Stomach (tissue), 9 donors: ENCODE data around the gene ZNF785. TPM values are rescaled to one million over a fixed set of nuclear protein-coding genes. Genes with fewer than 3 reads are reported as not detected.

Experiments used
- DNase-seq, 2 donors: peaks; one replicate each; pipeline versions ENCODE4 v3.0.0 to v3.0.0-alpha.2; 2013 to 2019
- H3K27ac ChIP-seq, 5 donors: fragments of 200-600 bp in 4 of 5; sonication (generic) in 4 of 5; one replicate each; pipeline ENCODE4 v1.5.1; 2013 to 2019; ENCODE audit warnings: mild to moderate bottlenecking in 1 of 5, moderate library complexity in 1 of 5
- H3K27me3 ChIP-seq, 3 donors: fragments of 200-600 bp; sonication (generic); one replicate each; pipeline ENCODE4 v1.5.1; 2017 to 2019; ENCODE audit warnings: mixed run types in 1 of 3
- H3K36me3 ChIP-seq, 4 donors: fragments of 200-600 bp; sonication (generic); 1 replicate in 3 of 4; 2 replicates in 1 of 4; pipeline ENCODE4 v1.5.1; 2016 to 2019
- H3K4me1 ChIP-seq, 4 donors: fragments of 200-600 bp; sonication (generic); one replicate each; pipeline ENCODE4 v1.5.1; 2016 to 2019
- H3K4me3 ChIP-seq, 4 donors: fragments of 200-600 bp; sonication (generic) in 3 of 4; one replicate each; pipeline ENCODE4 v1.5.1; 2016 to 2019; ENCODE audit warnings: mild to moderate bottlenecking in 1 of 4
- H3K9me3 ChIP-seq, 4 donors: fragments of 200-600 bp; sonication (generic); one replicate each; pipeline ENCODE4 v1.5.1; 2016 to 2019
- EP300 ChIP-seq: sonication (generic); formaldehyde crosslinking; IDR thresholded peaks from one replicate; pipeline ENCODE4 v1.6.1; 2017; ENCODE audit warnings: antibody characterized with exemption
- POLR2A ChIP-seq, 4 donors: fragments of 450-650 bp; IDR thresholded peaks; one replicate each; pipeline ENCODE4 v1.6.1; 2016; ENCODE audit warnings: antibody characterized with exemption in 4 of 4, control low read depth in 2 of 4, mild to moderate bottlenecking in 1 of 4, moderate library complexity in 1 of 4
- POLR2AphosphoS5 ChIP-seq, 3 donors: sonication (generic); formaldehyde crosslinking; IDR thresholded peaks; one replicate each; pipeline ENCODE4 v1.6.1; 2016; ENCODE audit warnings: antibody characterized with exemption in 3 of 3
- WGBS, 5 donors: extraction: QIAGEN DNeasy Blood & Tissue Kit in 3 of 5; methylation state at CpG; one replicate each; pipeline versions ENCODE4 v1.1.5 to v1.1.7; 2013 to 2018; 5-methylcytosine and 5-hydroxymethylcytosine counted together
- intact Hi-C: fragments of 100-400 bp; cut with DNase I; formaldehyde crosslinking; loops from one replicate; pipeline ENCODE4 v1.15.1; 2023; ENCODE audit warnings: low total_unique reads
- polyA plus RNA-seq, 3 donors: library from polyadenylated mRNA; stranded (reverse); fragments of 200-250 nt; gene quantifications; one replicate each; pipeline ENCODE4 v1.2.3, GENCODE V29; 2013
- total RNA-seq, 5 donors: library from RNA; depleted of rRNA; stranded (reverse); fragments of >200 nt; gene quantifications; one replicate each; pipeline versions ENCODE4 v1.1.0 to v1.2.3, GENCODE V29; 2014 to 2016
- TF ChIP-seq, protein P1 (sequence below), 7 experiments: fragments of 450-650 bp in 4 of 7; fragments of 200-600 bp in 3 of 7; sonication (generic) in 3 of 7; IDR thresholded peaks; one replicate each; pipeline ENCODE4 v1.5.1; 2016 to 2019; ENCODE audit warnings: antibody characterized with exemption in 7 of 7, control low read depth in 2 of 7, mild to moderate bottlenecking in 1 of 7
- donor health status: healthy with polysubstance abuse.
- donor health status: Bipolar disorder and iron deficiency.
- donor health status: healthy.

Gene ZNF785
- total and polyA plus RNA-seq, 8 donors: 3.8 to 49.0 (median 8.4) TPM

DNA sequence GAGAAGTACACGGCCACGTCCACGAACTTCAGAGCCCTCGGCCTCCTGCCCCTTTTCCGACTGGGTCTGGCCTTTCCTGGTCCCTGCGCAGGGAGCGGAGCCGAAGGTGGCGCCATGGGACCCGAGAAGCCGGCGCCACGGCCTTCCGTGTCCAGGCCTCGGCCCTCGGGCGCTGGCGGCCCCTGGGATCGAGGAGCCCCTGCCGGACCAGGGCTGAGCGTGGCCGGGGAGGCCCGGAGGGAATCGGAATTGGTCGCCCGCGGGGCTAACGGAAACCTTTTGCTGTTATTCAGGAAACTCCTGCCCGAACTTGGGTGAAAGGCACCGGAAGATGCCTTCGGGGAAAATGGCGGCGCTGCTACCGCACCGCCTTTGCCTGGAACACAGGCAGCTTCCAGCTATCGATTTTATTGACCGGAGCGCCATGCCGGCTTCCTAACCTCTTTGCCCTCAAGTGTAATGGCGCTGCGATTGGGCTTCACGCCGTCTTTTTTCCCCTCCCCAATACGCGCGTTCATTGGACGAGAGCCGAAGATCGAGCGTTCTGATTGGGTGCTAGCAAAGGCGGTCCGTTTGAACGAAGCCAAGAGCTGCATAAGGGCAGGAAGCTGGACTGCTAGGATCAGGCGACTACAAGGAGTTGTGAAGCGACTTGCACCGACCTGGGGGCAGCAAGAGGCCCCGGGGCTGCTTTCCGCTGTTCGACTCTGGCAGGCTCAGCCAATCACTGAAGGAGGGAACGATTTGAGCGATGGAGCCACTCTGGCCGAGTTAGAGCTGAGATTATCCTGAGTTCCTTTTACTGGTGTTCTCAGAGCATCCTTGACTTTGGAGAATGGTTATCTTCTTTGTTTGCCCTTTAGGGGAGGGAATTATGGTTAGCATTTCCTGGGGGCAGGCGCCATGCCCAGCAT lies 24.7 kb upstream of the ZNF785 start, which contains the start of gene ZNF689:
ZNF689 (minus strand) TSS at position 464 of the 914 bp plus-strand sequence; CDS start at position 116, 348 bp downstream.
- Histone ChIP-seq H3K4me1 (peaks cover 0 to 32% (median 22%) of the 10 kb centered on the region in 4 donors), H3K27me3 (no peaks in the 10 kb centered on the region), H3K4me3 (peak within 1 kb of the TSS; percentile 73 to 96 (median 86)), H3K27ac (peak within 1 kb of the TSS; percentile 85 to 98 (median 95)), H3K36me3 (peaks cover 12 to 31% (median 28%) of the 10 kb centered on the region in 4 donors), H3K9me3 (no peaks in the 10 kb centered on the region)
- TF ChIP-seq POLR2AphosphoS5 (IDR thresholded peaks at IDR 0.05): peak; percentile 27 to 83 (median 73)
- TF ChIP-seq EP300: no peak
- TF ChIP-seq, protein P1, sequence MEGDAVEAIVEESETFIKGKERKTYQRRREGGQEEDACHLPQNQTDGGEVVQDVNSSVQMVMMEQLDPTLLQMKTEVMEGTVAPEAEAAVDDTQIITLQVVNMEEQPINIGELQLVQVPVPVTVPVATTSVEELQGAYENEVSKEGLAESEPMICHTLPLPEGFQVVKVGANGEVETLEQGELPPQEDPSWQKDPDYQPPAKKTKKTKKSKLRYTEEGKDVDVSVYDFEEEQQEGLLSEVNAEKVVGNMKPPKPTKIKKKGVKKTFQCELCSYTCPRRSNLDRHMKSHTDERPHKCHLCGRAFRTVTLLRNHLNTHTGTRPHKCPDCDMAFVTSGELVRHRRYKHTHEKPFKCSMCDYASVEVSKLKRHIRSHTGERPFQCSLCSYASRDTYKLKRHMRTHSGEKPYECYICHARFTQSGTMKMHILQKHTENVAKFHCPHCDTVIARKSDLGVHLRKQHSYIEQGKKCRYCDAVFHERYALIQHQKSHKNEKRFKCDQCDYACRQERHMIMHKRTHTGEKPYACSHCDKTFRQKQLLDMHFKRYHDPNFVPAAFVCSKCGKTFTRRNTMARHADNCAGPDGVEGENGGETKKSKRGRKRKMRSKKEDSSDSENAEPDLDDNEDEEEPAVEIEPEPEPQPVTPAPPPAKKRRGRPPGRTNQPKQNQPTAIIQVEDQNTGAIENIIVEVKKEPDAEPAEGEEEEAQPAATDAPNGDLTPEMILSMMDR (IDR thresholded peaks at IDR 0.05): peak in 1 of 7 experiments; percentile 27
- TF ChIP-seq POLR2A (IDR thresholded peaks at IDR 0.05): no peak
- 0 to 1% (median 0%) methylated on average over 36 to 63 of the region's 63 CpGs for WGBS, 5 donors
- peak; percentile 94 to 98 for DNase-seq
- intact Hi-C loops: no loop called here

DNA sequence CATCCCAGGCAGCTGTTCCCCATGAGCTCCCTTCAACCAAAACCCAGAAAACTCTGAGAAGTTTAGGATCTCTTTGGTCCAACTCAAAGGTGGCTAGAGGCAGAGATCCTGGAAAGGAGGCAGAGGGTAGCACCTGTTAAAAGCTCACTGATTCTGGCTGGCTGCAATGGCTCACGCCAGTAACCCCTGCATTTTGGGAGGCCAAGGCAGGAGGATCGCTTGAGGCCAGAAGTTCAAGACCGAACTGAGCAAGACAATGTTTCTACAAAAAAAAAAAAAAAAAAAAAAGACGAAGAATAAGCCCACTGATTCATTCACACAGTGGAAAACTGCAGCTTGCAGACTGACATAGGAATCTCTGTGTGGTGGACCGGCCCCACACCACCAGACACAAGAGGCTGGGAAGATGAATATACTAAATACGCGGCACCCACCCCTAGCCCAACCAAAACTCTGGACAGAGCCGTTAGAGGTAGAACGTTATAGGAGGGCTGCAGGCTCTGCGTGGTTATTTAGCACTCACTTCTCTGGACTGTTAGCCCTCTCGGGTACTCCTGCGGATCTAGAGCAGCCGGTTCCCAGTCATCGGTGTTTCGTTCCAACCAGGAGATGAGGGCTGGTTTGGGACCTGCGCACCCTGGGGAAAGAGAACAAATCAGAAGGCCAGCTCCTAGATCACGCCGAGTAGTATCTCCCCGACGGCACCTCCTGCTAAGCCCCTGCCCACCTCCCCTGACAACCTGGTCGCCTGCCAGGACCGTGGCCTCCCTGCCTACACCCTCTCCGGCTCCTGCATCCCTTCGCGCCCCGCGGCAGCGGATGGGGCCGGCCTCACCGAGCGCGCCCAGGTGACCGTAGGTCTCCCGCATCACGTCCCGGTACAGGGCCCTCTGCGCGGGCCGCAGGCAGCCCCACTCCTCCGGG lies 23.8 kb upstream of the ZNF785 start:
- TF ChIP-seq POLR2A (IDR thresholded peaks at IDR 0.05) (no peak), POLR2AphosphoS5 (IDR thresholded peaks at IDR 0.05) (no peak), EP300 (no peak)
- TF ChIP-seq, protein P1 (IDR thresholded peaks at IDR 0.05): no peak
- Histone ChIP-seq H3K4me3 (peak overlapping the region; percentile 73 to 96 (median 86)), H3K9me3 (no peaks in the 10 kb centered on the region), H3K36me3 (peaks cover 21 to 40% (median 38%) of the 10 kb centered on the region in 4 donors), H3K27ac (peak overlapping the region; percentile 85 to 98 (median 95)), H3K4me1 (peaks cover 0 to 32% (median 22%) of the 10 kb centered on the region in 4 donors), H3K27me3 (no peaks in the 10 kb centered on the region)
- peak; percentile 54 to 80 for DNase-seq
- intact Hi-C loops: no loop called here
- whole genome bisulfite sequencing, 5 donors: 11 to 18% (median 13%) methylated on average over 22 to 40 of the region's 40 CpGs

DNA sequence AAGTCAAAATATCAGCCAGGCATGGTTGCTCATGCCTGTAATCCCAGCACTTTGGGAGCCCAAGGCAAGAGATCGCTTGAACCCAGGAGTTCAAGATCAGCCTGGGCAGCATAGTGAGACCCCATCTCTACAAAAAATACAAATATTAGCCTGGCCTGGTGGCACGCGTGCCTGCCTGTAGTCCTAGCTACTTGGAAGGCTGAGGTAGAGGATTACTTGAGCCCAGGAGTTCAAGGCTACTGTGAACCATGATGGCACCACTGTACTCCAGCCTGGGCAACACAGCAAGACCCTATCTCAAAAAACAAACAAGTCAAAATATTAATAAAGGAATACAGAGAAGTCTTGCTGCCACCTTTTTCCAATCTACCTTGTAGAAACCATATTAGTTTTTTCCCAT lies 20.5 kb upstream of the ZNF785 start:
- intact Hi-C loops: no loop called here
- Histone ChIP-seq H3K9me3 (no peaks in the 10 kb centered on the region), H3K4me1 (peaks cover 0 to 41% (median 20%) of the 10 kb centered on the region in 4 donors), H3K27ac (no peak overlapping the region), H3K36me3 (peaks cover 32 to 63% (median 62%) of the 10 kb centered on the region in 4 donors), H3K27me3 (no peaks in the 10 kb centered on the region), H3K4me3 (no peak overlapping the region)
- WGBS, 5 donors: 93 to 99% (median 95%) methylated on average over 3 of the region's 3 CpGs
- no peak for DNase-seq
- no peak for TF ChIP-seq POLR2AphosphoS5 (IDR thresholded peaks at IDR 0.05)
- TF ChIP-seq EP300: no peak
- TF ChIP-seq, protein P1 (IDR thresholded peaks at IDR 0.05): no peak
- no peak for TF ChIP-seq POLR2A (IDR thresholded peaks at IDR 0.05)

DNA sequence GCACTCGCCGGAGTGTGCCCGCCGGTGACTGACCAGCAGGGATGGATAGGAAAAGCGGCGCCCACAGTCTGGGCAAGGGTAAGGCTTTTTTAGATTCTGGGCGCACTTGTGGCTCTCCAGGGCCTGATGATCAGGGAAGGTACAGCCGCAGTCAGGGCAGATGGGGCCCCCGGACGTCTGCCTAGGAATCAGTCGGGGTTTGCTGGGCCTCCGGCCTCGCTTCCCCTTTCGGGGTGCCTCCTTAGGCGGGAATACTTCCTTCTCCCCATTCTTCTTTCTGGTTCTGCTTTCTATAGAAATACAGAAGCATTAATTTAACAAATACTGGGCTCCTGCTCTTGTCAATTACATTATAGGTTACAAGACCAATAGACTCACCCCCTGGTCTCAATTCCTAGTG lies 19.7 kb upstream of the ZNF785 start:
- TF ChIP-seq POLR2A (IDR thresholded peaks at IDR 0.05) (no peak), POLR2AphosphoS5 (IDR thresholded peaks at IDR 0.05) (no peak), EP300 (no peak)
- TF ChIP-seq, protein P1 (IDR thresholded peaks at IDR 0.05): no peak
- Histone ChIP-seq H3K4me3 (no peak overlapping the region), H3K9me3 (no peaks in the 10 kb centered on the region), H3K36me3 (peaks cover 32 to 63% (median 62%) of the 10 kb centered on the region in 4 donors), H3K27me3 (no peaks in the 10 kb centered on the region), H3K27ac (no peak overlapping the region), H3K4me1 (peaks cover 0 to 34% (median 17%) of the 10 kb centered on the region in 4 donors)
- WGBS, 5 donors: 89 to 94% (median 91%) methylated on average over 14 to 15 of the region's 15 CpGs
- no peak for DNase-seq
- intact Hi-C loops: no loop called here
